ENCODE measurements around the gene FRMD6.

Gene FRMD6

GRCh38 chr14:51681411-51681810 is 29.7 kb downstream of the FRMD6 start:
- H4K20me1 ChIP-seq (ENCODE audit: insufficient read depth) = peaks cover 14% of the 10 kb centered on the region
- H3K4me3 ChIP-seq (IDR thresholded peaks at IDR 0.05; ENCODE audit: insufficient read depth, low read depth, low read length) = no peak overlapping the region
- peaks cover 55% of the 10 kb centered on the region for H3K79me2 ChIP-seq (ENCODE audit: insufficient read depth, low read depth)
- no peaks in the 10 kb centered on the region for H3K27me3 ChIP-seq (ENCODE audit: insufficient read depth, low read depth)
- H2AFZ ChIP-seq (ENCODE audit: low read depth) = no peak overlapping the region
- TF ChIP-seq, protein P1, sequence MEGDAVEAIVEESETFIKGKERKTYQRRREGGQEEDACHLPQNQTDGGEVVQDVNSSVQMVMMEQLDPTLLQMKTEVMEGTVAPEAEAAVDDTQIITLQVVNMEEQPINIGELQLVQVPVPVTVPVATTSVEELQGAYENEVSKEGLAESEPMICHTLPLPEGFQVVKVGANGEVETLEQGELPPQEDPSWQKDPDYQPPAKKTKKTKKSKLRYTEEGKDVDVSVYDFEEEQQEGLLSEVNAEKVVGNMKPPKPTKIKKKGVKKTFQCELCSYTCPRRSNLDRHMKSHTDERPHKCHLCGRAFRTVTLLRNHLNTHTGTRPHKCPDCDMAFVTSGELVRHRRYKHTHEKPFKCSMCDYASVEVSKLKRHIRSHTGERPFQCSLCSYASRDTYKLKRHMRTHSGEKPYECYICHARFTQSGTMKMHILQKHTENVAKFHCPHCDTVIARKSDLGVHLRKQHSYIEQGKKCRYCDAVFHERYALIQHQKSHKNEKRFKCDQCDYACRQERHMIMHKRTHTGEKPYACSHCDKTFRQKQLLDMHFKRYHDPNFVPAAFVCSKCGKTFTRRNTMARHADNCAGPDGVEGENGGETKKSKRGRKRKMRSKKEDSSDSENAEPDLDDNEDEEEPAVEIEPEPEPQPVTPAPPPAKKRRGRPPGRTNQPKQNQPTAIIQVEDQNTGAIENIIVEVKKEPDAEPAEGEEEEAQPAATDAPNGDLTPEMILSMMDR (conservative IDR thresholded peaks at IDR 0.05; ENCODE audit: low read depth, low read length) = no peak
- no peak overlapping the region for H3K27ac ChIP-seq
- H3K9ac ChIP-seq = no peak overlapping the region
- no peak overlapping the region for H3K4me2 ChIP-seq
- peaks cover 41% of the 10 kb centered on the region for H3K4me1 ChIP-seq (ENCODE audit: low read depth, poor library complexity, severe bottlenecking)
- H3K36me3 ChIP-seq (ENCODE audit: insufficient read depth) = no peaks in the 10 kb centered on the region

DNA sequence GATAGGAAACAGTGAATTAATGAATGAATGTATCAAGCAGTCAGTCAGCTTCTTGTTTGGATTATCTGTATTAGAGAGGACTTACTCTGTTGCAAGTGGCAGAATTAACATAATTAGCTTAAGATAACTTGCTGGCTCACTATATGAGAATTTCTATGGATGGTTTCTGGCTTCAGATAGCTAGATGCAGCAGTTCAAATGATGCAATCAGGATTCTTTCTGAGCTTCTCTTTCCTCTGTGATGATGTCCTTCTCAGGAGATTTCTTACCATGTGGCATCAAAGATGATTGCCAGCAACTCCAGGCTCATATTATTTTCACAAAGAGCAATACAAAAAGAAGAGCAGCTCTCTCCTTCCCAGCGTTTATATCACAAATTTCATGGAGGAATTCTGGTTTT is 30.7 kb downstream of the FRMD6 start:
- no peaks in the 10 kb centered on the region for H3K36me3 ChIP-seq (ENCODE audit: insufficient read depth)
- no peak overlapping the region for H3K4me3 ChIP-seq (IDR thresholded peaks at IDR 0.05; ENCODE audit: insufficient read depth, low read depth, low read length)
- peaks cover 50% of the 10 kb centered on the region for H3K79me2 ChIP-seq (ENCODE audit: insufficient read depth, low read depth)
- no peak overlapping the region for H2AFZ ChIP-seq (ENCODE audit: low read depth)
- H4K20me1 ChIP-seq (ENCODE audit: insufficient read depth) = peaks cover 8% of the 10 kb centered on the region; the same call in 1 of the 2 replicates
- H3K27ac ChIP-seq = no peak overlapping the region
- H3K27me3 ChIP-seq (ENCODE audit: insufficient read depth, low read depth) = no peaks in the 10 kb centered on the region
- peaks cover 31% of the 10 kb centered on the region for H3K4me1 ChIP-seq (ENCODE audit: low read depth, poor library complexity, severe bottlenecking)
- TF ChIP-seq, protein P1 (conservative IDR thresholded peaks at IDR 0.05; ENCODE audit: low read depth, low read length) = no peak
- no peak overlapping the region for H3K4me2 ChIP-seq
- no peak overlapping the region for H3K9ac ChIP-seq

- no peak overlapping the region for H2AFZ ChIP-seq (ENCODE audit: low read depth)
- no peak overlapping the region for H3K4me2 ChIP-seq
- H4K20me1 ChIP-seq (ENCODE audit: insufficient read depth) = no peaks in the 10 kb centered on the region
- no peaks in the 10 kb centered on the region for H3K27me3 ChIP-seq (ENCODE audit: insufficient read depth, low read depth)
- peaks cover 47% of the 10 kb centered on the region for H3K79me2 ChIP-seq (ENCODE audit: insufficient read depth, low read depth)
- no peak overlapping the region for H3K4me3 ChIP-seq (IDR thresholded peaks at IDR 0.05; ENCODE audit: insufficient read depth, low read depth, low read length)
- no peak overlapping the region for H3K9ac ChIP-seq
- TF ChIP-seq, protein P1 (conservative IDR thresholded peaks at IDR 0.05; ENCODE audit: low read depth, low read length) = no peak
- H3K27ac ChIP-seq = no peak overlapping the region
- H3K36me3 ChIP-seq (ENCODE audit: insufficient read depth) = no peaks in the 10 kb centered on the region
- H3K4me1 ChIP-seq (ENCODE audit: low read depth, poor library complexity, severe bottlenecking) = peaks cover 20% of the 10 kb centered on the region
Observed at GRCh38 chr14:51684760-51685159, 33.0 kb downstream of the FRMD6 start.

GRCh38 chr14:51691176-51691575 is 39.5 kb downstream of the FRMD6 start:
- Histone ChIP-seq H3K4me3 (IDR thresholded peaks at IDR 0.05; ENCODE audit: insufficient read depth, low read depth, low read length) (no peak overlapping the region), H3K79me2 (ENCODE audit: insufficient read depth, low read depth) (peaks cover 17% of the 10 kb centered on the region), H4K20me1 (ENCODE audit: insufficient read depth) (no peaks in the 10 kb centered on the region), H3K36me3 (ENCODE audit: insufficient read depth) (no peaks in the 10 kb centered on the region), H2AFZ (ENCODE audit: low read depth) (no peak overlapping the region), H3K4me2 (no peak overlapping the region), H3K9ac (no peak overlapping the region), H3K27ac (no peak overlapping the region), H3K27me3 (ENCODE audit: insufficient read depth, low read depth) (no peaks in the 10 kb centered on the region), H3K4me1 (ENCODE audit: low read depth, poor library complexity, severe bottlenecking) (no peaks in the 10 kb centered on the region)
- TF ChIP-seq, protein P1 (conservative IDR thresholded peaks at IDR 0.05; ENCODE audit: low read depth, low read length) = no peak

All from KMS-11 (cell line).